IMR-90 (cell line): ENCODE results near the gene CADM1. TPM values are rescaled to one million over a fixed set of nuclear protein-coding genes. Genes with fewer than 3 reads are reported as not detected.

Experiments
- ATAC-seq: fragments of 200-7000 bp; cut with Tn5 transposase; 2 replicates; pipeline ENCODE4 v1.9.1; 2020; ENCODE audit warnings: low read depth, mild to moderate bottlenecking, moderate library complexity
- BruUV-seq: library from RNA; stranded (reverse); fragments of 400-500 nt; replicated peaks from 2 replicates; lab custom pipeline; 2021; lab: Mats Ljungman, UMichigan
- CTCF ChIA-PET: fragments of 300-600 bp; formaldehyde crosslinking; extraction: SDS; loops from one replicate; lab custom pipeline; 2021; ENCODE audit warnings: antibody characterized with exemption; lab: Yijun Ruan, JAX
- POLR2A ChIA-PET: fragments of 300-600 bp; sonication (Branson Sonifier 250); formaldehyde crosslinking; loops from one replicate; lab custom pipeline; 2022; ENCODE audit warnings: antibody characterized with exemption; ENCODE audit not compliant: unreplicated experiment; lab: Charles Lee
- DNase-seq: peaks from one replicate; pipeline ENCODE4 v3.0.0; 2013
- H2AFZ ChIP-seq: replicated peaks from 2 replicates; pipeline ENCODE3; 2013; ENCODE audit warnings: low read length, mild to moderate bottlenecking; ENCODE audit not compliant: poor library complexity
- H2AK5ac ChIP-seq: 2 replicates; pipeline ENCODE4 v1.6.1; 2013; ENCODE audit warnings: low read depth, low read length, inconsistent platforms
- H2AK9ac ChIP-seq: replicated peaks from 2 replicates; pipeline ENCODE3; 2013; ENCODE audit warnings: mild to moderate bottlenecking, low read depth, low read length, moderate library complexity; ENCODE audit not compliant: poor library complexity
- H2BK120ac ChIP-seq: 2 replicates; pipeline ENCODE4 v1.6.1; 2013; ENCODE audit warnings: low read depth, low read length, inconsistent platforms
- H2BK15ac ChIP-seq: 3 replicates; pipeline ENCODE4 v1.6.1; 2013; ENCODE audit warnings: low read depth, low read length, inconsistent platforms
- H2BK20ac ChIP-seq: 2 replicates; pipeline ENCODE4 v1.6.1; 2013; ENCODE audit warnings: low read depth, mild to moderate bottlenecking, inconsistent platforms, low read length, moderate library complexity
- H2BK5ac ChIP-seq: 2 replicates; pipeline ENCODE4 v1.6.1; 2013; ENCODE audit warnings: mild to moderate bottlenecking, low read depth, low read length, inconsistent platforms; ENCODE audit not compliant: poor library complexity, severe bottlenecking
- H3K14ac ChIP-seq: replicated peaks from 2 replicates; pipeline ENCODE4 v1.6.1; 2013; ENCODE audit warnings: low read depth, low read length, inconsistent platforms
- H3K18ac ChIP-seq: 2 replicates; pipeline ENCODE4 v1.6.1; 2013; ENCODE audit warnings: low read depth, low read length, control low read depth
- H3K23ac ChIP-seq: 2 replicates; pipeline ENCODE4 v1.6.1; 2013; ENCODE audit warnings: low read depth, low read length, inconsistent platforms
- H3K27ac ChIP-seq: 2 replicates; pipeline ENCODE4 v1.5.1; 2013; ENCODE audit warnings: mild to moderate bottlenecking, control low read depth, low read length; ENCODE audit not compliant: insufficient read depth
- H3K27me3 ChIP-seq: 2 replicates; pipeline ENCODE4 v1.6.1; 2013; ENCODE audit warnings: low read length; ENCODE audit not compliant: control insufficient read depth, insufficient read depth
- H3K36me3 ChIP-seq: 2 replicates; pipeline ENCODE4 v1.6.1; 2013; ENCODE audit warnings: low read length, mixed read lengths; ENCODE audit not compliant: control insufficient read depth, insufficient read depth
- H3K4ac ChIP-seq: 2 replicates; pipeline ENCODE4 v1.6.1; 2013; ENCODE audit warnings: low read depth, low read length, inconsistent platforms
- H3K4me1 ChIP-seq: 2 replicates; pipeline ENCODE4 v1.6.1; 2013; ENCODE audit warnings: low read length, mixed read lengths; ENCODE audit not compliant: control insufficient read depth, insufficient read depth
- H3K4me2 ChIP-seq: 2 replicates; pipeline ENCODE4 v1.6.1; 2013; ENCODE audit warnings: low read depth, mild to moderate bottlenecking, control low read depth, low read length, moderate library complexity
- H3K4me3 ChIP-seq: 2 replicates; pipeline ENCODE4 v1.5.1; 2013; ENCODE audit warnings: low read depth, mild to moderate bottlenecking, control low read depth, low read length, moderate library complexity; ENCODE audit not compliant: insufficient read depth
- H3K56ac ChIP-seq: 2 replicates; pipeline ENCODE4 v1.6.1; 2013; ENCODE audit warnings: low read length, inconsistent platforms; ENCODE audit not compliant: insufficient read depth; ENCODE audit errors: extremely low read depth
- H3K79me1 ChIP-seq, 2 experiments: 2 replicates each; pipeline ENCODE4 v1.6.1; 2013; ENCODE audit warnings: low read length in 2 of 2, inconsistent platforms in 1 of 2, low read depth in 1 of 2
- H3K9ac ChIP-seq: 2 replicates; pipeline ENCODE4 v1.6.1; 2013; ENCODE audit warnings: low read depth, low read length, control low read depth
- H3K9me1 ChIP-seq: 2 replicates; pipeline ENCODE4 v1.6.1; 2013; ENCODE audit warnings: low read length, inconsistent platforms; ENCODE audit not compliant: insufficient read depth
- H3K9me3 ChIP-seq: 2 replicates; pipeline ENCODE4 v1.6.1; 2013; ENCODE audit warnings: low read length; ENCODE audit not compliant: control insufficient read depth, insufficient read depth
- H4K20me1 ChIP-seq: 2 replicates; pipeline ENCODE4 v1.6.1; 2013; ENCODE audit warnings: low read length, inconsistent platforms; ENCODE audit not compliant: insufficient read depth
- H4K5ac ChIP-seq: 2 replicates; pipeline ENCODE4 v1.6.1; 2013; ENCODE audit warnings: mild to moderate bottlenecking, low read depth, low read length, control low read depth
- H4K8ac ChIP-seq, 2 experiments: 2 replicates each; pipeline ENCODE4 v1.6.1; 2013; ENCODE audit warnings: low read depth in 2 of 2, low read length in 2 of 2, control low read depth in 1 of 2, inconsistent platforms in 1 of 2
- H4K91ac ChIP-seq: 2 replicates; pipeline ENCODE4 v1.6.1; 2013; ENCODE audit warnings: low read depth, low read length, inconsistent platforms; ENCODE audit not compliant: insufficient read depth
- CEBPB ChIP-seq: IDR thresholded peaks from 2 replicates; pipeline ENCODE4 v1.6.1; 2012; ENCODE audit warnings: low read depth, low read length, improper control_type of control experiment
- MAFK ChIP-seq: IDR thresholded peaks from 2 replicates; pipeline ENCODE4 v1.6.1; 2012; ENCODE audit warnings: low read depth, low read length, improper control_type of control experiment
- RCOR1 ChIP-seq: IDR thresholded peaks from 2 replicates; pipeline ENCODE4 v1.6.1; 2012; ENCODE audit warnings: mild to moderate bottlenecking, low read length, improper control_type of control experiment; ENCODE audit not compliant: insufficient replicate concordance
- WGBS, 2 experiments: methylation state at CpG; one replicate each; pipeline versions ENCODE4 v1.1.5 to v1.1.7; 2013; ENCODE audit warnings: missing lambda C conversion rate in 2 of 2; ENCODE audit not compliant: insufficient read length in 1 of 2; ENCODE audit errors: extremely low coverage in 2 of 2; 5-methylcytosine and 5-hydroxymethylcytosine counted together
- dilution Hi-C: fragments of 300-500 bp; cut with HindIII; formaldehyde crosslinking; loops from one replicate; pipeline ENCODE4 v1.14.3; 2018; ENCODE audit warnings: low sequenced_read_pairs; ENCODE audit not compliant: unreplicated experiment
- in situ Hi-C: fragments of 300-500 bp; cut with MboI; formaldehyde crosslinking; loops from 3 replicates; pipeline ENCODE4 v1.14.3; 2019; ENCODE audit warnings: low sequenced_read_pairs, inconsistent platforms, mixed read lengths
- intact Hi-C: fragments of 100-400 bp; cut with micrococcal nuclease; formaldehyde crosslinking; loops from 2 replicates; pipeline ENCODE4 v1.10.0; 2022
- polyA plus RNA-seq, 3 experiments: library from polyadenylated mRNA; depleted of rRNA; stranded (reverse); fragments of >200 nt; gene quantifications; 2 replicates each; pipeline ENCODE4 v1.2.3, GENCODE V29; 2012; ENCODE audit warnings: low replicate concordance in 1 of 3
- total RNA-seq: library from RNA; depleted of rRNA; stranded (reverse); fragments of >200 nt; gene quantifications from 2 replicates; pipeline ENCODE4 v1.2.3, GENCODE V29; 2012

CADM1 gene
- total and polyA plus RNA-seq, 2 of the 4 experiments (the other 2 are of a cell fraction) = 28.8 to 77.1 TPM

DNA sequence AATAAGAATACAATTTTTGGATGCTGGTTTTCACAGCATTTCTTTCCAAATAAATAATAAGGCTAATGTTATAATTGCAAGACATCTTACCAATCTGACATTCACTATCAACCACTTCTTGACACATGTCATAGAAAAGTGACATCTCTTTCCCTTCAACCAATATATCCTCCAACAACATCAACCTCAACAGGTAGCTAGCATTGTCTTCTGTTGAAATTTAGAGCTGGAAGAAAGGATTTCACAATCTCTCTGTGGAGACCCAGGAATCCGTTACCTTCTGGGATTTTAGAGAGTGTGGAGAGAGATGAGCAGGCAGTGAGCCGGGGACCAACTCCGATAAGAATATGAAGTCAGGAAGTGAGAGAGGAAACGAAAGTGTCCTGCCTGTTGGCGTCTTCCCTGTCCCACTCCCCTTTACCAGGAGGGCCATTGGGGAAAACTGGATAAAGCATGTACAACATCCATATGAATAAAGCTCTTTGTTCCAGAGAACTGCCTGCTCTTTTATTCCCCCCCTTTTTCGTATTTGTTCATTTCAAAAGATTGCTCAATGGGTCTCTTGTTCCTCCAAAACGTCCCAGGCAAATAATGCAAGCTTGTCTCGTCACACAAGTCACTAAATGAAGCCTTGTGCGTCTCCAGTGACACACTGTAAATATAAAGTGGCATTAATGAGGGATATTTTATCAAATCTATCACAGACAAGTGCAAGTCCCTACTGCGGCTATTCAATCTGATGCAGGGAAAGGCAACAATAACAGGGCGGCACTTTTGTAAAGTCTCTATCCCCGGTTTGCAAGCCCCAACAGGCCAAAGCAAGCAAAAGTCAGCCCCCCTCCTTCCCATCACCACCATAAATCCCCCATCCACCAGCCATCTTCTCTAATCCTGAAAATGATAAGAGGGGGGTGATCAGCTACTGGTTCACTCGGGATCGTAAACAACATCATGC lies 3.4 kb downstream of the CADM1 start:
- Histone ChIP-seq H4K8ac (no peak overlapping the region), H3K4me2 (no peak overlapping the region), H3K18ac (no peak overlapping the region), H2BK20ac (no peak overlapping the region), H3K14ac (no peak overlapping the region), H2BK5ac (no peak overlapping the region), H3K9me1 (no peaks in the 10 kb centered on the region; the same call in 1 of the 2 replicates), H3K4me3 (no peak overlapping the region), H3K36me3 (no peaks in the 10 kb centered on the region), H3K23ac (no peak overlapping the region), H3K9me3 (no peaks in the 10 kb centered on the region), H3K4me1 (peaks cover 2% of the 10 kb centered on the region; the same call in 1 of the 2 replicates), H4K5ac (no peak overlapping the region), H4K20me1 (peaks cover 8% of the 10 kb centered on the region; the same call in 1 of the 2 replicates), H2BK15ac (no peak overlapping the region), H3K4ac (no peak overlapping the region), H2AK5ac (no peak overlapping the region), H3K79me1 (peaks cover 9 to 18% of the 10 kb centered on the region in 2 experiments), H3K56ac (no peak overlapping the region), H2AK9ac (no peak overlapping the region), H3K27me3 (peaks cover under 1% of the 10 kb centered on the region), H2AFZ (no peak overlapping the region), H3K9ac (no peak overlapping the region), H3K27ac (no peak overlapping the region), H2BK120ac (no peak overlapping the region), H4K91ac (no peak overlapping the region)
- dilution Hi-C loops = no loop called here
- in situ Hi-C loops = no loop called here
- ChIA-PET POLR2A (no interaction called here), CTCF (no interaction called here)
- no CpG with 5 or more reads among the region's 14 CpGs for WGBS, 2 experiments
- DNase-seq (no peak), ATAC-seq (no peak)
- intact Hi-C loops = loop anchor here (5.0 to 10.0 kb wide), 5 partner anchors 176 to 1206 kb away; partner anchors contain the start of gene NNMT
- no TSS peak for BruUV-seq
- TF ChIP-seq CEBPB (peak; percentile 20; the same call in 1 of the 2 replicates), RCOR1 (no peak), MAFK (no peak)
